ENCODE results near the gene PRKAG1.

GRCh38 chr12:48956279-48957140 is 62.1 kb downstream of the PRKAG1 start:
- TF ChIP-seq YY1 (IDR thresholded peaks at IDR 0.05; ENCODE audit: insufficient read depth, insufficient read length) (no peak), ZNF274 (IDR thresholded peaks at IDR 0.05; ENCODE audit: low read depth, low read length) (no peak)
